Esophagus squamous epithelium (tissue), 4 donors: ENCODE measurements around the gene PTPRG.

Experiments
- CTCF ChIP-seq, 6 experiments: fragments of 450-650 bp in 4 of 6; fragments of 200-600 bp in 2 of 6; sonication (generic) in 2 of 6; IDR thresholded peaks; one replicate each; pipeline ENCODE4 v1.5.1; 2016 to 2019; ENCODE audit warnings: antibody characterized with exemption in 6 of 6, mild to moderate bottlenecking in 4 of 6, moderate library complexity in 4 of 6
- POLR2A ChIP-seq, 4 donors: fragments of 450-650 bp; IDR thresholded peaks; one replicate each; pipeline ENCODE4 v1.6.1; 2017; ENCODE audit warnings: antibody characterized with exemption in 4 of 4, mild to moderate bottlenecking in 4 of 4, moderate library complexity in 3 of 4

DNA sequence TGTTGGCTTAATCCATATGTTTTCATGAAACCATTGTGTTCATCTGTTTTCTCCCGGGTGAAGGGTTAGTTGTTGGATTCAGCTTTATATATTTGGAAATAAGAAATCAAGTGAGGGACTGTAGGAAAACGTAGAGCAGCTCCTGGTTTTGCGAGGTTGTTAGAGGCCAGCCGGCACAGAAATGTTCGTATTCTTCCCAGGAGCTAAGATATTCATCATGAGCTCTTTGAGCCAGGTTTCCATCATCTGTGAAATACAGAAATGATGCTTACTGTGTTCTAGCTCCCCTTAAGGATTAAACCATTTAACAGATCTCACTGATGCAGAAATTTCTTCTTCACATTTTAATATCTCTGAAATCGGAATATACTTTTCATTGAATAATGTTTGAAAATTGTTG, 235.5 kb downstream of the PTPRG start:
- TF ChIP-seq CTCF (IDR thresholded peaks at IDR 0.05) (no peak), POLR2A (IDR thresholded peaks at IDR 0.05) (no peak)
